GM06990 (cell line): Measurements from ENCODE around the gene PRSS53.

Experiments used
- DNase-seq: peaks from one replicate; pipeline ENCODE4 v3.0.0-alpha.2; 2011; ENCODE audit not compliant: insufficient read length; ENCODE audit errors: extremely low read depth
- H3K27me3 ChIP-seq: replicated peaks from 2 replicates; pipeline ENCODE4 v1.6.0; 2011; ENCODE audit warnings: low read length; ENCODE audit not compliant: control insufficient read depth, insufficient read depth
- H3K36me3 ChIP-seq: 2 replicates; pipeline ENCODE4 v1.5.1; 2011; ENCODE audit warnings: low read length; ENCODE audit not compliant: control insufficient read depth, insufficient read depth
- H3K4me3 ChIP-seq: replicated peaks from 2 replicates; pipeline ENCODE4 v1.5.1; 2011; ENCODE audit warnings: low read depth, mild to moderate bottlenecking, control low read depth, low read length
- TF ChIP-seq, protein P1 (sequence below): IDR thresholded peaks from 2 replicates; pipeline ENCODE4 v1.5.1; 2011; ENCODE audit warnings: low read length, control low read depth, mild to moderate bottlenecking, inconsistent platforms; ENCODE audit not compliant: insufficient read depth, poor library complexity, severe bottlenecking

Gene PRSS53

DNA sequence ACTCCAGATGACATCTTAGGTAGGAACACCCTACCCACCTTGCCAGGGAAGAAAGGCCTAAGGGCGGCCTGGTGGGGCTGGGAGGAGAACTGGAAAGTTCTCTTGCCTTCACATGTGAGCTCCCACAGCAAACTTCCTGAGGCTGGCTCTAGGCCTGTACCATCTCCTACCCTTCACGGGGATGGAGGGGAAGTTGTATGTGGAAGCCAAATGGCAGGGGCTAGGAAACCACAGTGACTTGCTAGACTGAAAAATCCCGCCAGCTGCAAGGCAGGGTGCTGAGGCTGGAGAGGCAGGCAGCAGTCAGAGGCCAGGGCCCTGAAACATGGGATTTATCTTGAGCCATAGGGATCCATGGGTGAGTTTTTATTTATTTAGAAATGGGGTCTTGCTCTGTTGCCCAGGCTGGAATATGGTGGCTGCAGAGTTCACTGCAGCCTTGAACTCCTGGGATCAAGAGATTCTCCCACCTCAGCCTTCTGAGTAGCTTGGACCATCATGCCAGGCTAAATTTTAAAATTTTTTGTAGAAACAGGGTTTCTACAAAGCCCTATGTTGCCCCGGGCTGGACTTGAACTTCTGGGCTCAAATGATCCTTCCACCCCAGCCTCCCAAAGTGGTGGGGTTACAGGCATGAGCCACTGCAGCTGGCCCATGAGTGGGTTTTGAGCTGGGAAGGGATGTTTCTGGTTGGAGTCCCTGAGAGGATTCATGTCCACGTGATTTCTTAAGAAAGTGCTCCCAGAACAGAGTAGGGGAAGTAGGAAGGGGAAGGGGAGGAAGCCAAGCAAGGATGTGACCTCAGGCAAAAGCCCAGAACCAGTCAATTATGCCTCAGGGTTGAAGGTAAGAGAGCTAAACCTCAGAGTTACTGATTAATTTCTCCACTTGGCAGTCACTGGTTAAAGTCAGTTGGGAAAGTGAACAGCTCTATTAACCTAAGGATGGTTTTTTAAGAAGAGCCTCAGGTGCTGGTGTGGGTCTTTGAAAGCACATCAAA, 24.7 kb upstream of the PRSS53 start:
- no peaks in the 10 kb centered on the region for H3K27me3 ChIP-seq
- H3K4me3 ChIP-seq: no peak overlapping the region
- TF ChIP-seq, protein P1, sequence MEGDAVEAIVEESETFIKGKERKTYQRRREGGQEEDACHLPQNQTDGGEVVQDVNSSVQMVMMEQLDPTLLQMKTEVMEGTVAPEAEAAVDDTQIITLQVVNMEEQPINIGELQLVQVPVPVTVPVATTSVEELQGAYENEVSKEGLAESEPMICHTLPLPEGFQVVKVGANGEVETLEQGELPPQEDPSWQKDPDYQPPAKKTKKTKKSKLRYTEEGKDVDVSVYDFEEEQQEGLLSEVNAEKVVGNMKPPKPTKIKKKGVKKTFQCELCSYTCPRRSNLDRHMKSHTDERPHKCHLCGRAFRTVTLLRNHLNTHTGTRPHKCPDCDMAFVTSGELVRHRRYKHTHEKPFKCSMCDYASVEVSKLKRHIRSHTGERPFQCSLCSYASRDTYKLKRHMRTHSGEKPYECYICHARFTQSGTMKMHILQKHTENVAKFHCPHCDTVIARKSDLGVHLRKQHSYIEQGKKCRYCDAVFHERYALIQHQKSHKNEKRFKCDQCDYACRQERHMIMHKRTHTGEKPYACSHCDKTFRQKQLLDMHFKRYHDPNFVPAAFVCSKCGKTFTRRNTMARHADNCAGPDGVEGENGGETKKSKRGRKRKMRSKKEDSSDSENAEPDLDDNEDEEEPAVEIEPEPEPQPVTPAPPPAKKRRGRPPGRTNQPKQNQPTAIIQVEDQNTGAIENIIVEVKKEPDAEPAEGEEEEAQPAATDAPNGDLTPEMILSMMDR: no peak
- H3K36me3 ChIP-seq: peaks cover 24% of the 10 kb centered on the region
- DNase-seq: no peak

DNA sequence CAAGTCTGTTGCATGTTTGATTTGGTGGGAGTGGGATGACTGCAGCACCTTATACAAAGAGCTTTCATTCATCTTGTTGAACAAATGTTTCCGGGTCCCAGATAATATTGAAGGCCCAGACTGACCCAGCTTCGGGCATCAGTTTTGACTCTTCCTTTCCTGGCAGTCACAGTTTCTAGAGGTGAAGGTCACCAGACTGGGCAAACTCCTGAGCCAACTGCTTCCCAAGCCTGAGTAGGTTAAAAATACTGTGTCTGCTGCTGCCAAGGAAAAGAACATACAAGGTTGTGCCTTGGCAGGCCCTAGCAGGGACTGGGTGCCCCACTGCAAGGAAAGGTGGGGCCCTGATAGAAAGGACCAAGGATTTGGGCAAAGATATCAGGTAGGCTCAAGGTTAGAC, 24.0 kb upstream of the PRSS53 start:
- Histone ChIP-seq H3K4me3 (no peak overlapping the region), H3K36me3 (peaks cover 24% of the 10 kb centered on the region), H3K27me3 (no peaks in the 10 kb centered on the region)
- TF ChIP-seq, protein P1: no peak
- no peak for DNase-seq

DNA sequence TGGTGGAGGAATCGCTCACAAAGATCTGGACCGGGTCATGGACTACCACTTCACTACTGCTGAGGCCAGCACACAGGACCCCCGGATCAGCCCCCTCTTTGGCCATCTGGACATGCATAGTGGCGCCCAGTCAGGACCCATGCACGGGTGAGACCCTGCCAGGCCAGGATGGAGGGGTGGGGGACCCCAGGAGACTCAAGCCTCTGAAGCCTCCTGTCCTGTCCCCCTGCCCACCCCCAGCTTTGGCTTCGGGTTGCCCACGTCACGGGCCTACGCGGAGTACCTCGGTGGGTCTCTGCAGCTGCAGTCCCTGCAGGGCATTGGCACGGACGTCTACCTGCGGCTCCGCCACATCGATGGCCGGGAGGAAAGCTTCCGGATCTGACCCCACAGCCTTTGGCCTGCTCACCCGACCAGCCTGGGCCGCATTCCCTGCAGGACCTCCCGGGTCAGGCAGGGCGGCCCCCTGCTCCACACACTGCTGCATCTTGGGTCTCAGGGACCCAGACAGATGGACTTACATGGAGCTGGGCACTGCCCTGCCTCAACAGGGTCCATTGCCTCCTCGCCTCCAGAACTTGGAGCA, 23.2 kb upstream of the PRSS53 start:
- Histone ChIP-seq H3K36me3 (peaks cover 24% of the 10 kb centered on the region), H3K4me3 (no peak overlapping the region), H3K27me3 (no peaks in the 10 kb centered on the region)
- TF ChIP-seq, protein P1: no peak
- no peak for DNase-seq

DNA sequence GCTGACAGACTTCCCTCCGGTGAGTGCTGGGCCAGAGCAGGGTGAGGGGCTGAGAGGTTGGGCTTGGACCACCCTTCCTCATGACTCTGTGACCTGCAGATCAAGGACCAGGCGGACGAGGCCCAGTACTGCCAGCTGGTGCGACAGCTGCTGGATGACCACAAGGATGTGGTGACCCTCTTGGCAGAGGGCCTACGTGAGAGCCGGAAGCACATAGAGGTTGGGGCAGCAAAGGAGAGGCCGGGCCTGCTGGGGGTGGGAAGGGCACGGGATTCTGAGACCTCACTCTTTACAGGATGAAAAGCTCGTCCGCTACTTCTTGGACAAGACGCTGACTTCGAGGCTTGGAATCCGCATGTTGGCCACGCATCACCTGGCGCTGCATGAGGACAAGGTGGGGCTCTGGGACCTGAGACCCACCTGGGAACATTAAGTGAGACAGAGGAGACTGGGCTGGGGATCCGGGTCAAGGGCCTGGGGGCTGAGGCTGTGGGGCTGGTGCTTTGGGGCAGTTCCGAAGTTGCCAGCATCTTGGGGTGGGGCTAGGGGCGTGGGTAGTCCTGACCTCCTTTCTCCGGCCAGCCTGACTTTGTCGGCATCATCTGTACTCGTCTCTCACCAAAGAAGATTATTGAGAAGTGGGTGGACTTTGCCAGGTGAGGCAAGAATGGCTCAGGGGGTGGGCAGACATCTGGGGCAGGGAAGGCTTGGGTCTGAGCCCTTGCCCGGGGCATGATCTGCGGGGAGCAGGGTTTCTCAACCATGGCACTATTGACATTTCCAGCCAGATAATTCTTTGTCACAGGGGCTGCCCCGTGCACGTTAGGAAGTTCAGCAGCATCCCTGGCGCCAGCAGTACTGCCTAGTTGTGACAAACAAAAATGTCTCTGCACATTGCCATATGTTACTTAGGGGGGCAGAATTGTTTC, 21.6 kb upstream of the PRSS53 start:
- peaks cover 24% of the 10 kb centered on the region for H3K36me3 ChIP-seq
- DNase-seq: no peak
- no peaks in the 10 kb centered on the region for H3K27me3 ChIP-seq
- H3K4me3 ChIP-seq: no peak overlapping the region
- TF ChIP-seq, protein P1: no peak

DNA sequence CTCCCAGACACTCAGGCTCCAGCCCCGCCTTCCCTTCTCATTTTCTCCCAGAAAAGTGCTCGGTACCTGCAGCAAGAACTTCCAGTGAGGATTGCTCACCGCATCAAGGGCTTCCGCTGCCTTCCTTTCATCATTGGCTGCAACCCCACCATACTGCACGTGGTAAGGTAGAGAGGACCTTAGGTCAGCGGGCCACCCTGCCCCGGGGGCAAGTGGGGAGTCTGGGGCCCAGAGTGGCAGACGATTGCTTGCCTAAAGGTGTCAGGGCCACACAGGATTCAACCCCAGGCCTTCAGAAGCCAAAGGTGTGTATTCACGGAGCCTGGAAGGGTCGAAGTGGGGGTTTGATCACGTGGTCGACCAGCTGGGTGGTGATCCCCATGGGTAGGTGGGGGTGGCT, 20.9 kb upstream of the PRSS53 start:
- TF ChIP-seq, protein P1: no peak
- H3K36me3 ChIP-seq: peaks cover 24% of the 10 kb centered on the region
- H3K4me3 ChIP-seq: no peak overlapping the region
- no peaks in the 10 kb centered on the region for H3K27me3 ChIP-seq
- no peak for DNase-seq
